HL-60/S4 treated with phorbol 12-myristate 13-acetate at 8.2 ng/mL for 4 days and 3 days (cell line): ENCODE measurements around the gene CCDC92B.
"Not testable (repeated sequence)": the region's sequence is repeated elsewhere in the genome, so short reads cannot be mapped to it uniquely, and the experiment has no call there.

Source experiments
- in situ Hi-C: fragments of 300-500 bp; cut with MboI; formaldehyde crosslinking; loops from 2 replicates; pipeline ENCODE4 v1.15.0; 2022; ENCODE audit warnings: low sequenced_read_pairs

The CCDC92B gene

DNA sequence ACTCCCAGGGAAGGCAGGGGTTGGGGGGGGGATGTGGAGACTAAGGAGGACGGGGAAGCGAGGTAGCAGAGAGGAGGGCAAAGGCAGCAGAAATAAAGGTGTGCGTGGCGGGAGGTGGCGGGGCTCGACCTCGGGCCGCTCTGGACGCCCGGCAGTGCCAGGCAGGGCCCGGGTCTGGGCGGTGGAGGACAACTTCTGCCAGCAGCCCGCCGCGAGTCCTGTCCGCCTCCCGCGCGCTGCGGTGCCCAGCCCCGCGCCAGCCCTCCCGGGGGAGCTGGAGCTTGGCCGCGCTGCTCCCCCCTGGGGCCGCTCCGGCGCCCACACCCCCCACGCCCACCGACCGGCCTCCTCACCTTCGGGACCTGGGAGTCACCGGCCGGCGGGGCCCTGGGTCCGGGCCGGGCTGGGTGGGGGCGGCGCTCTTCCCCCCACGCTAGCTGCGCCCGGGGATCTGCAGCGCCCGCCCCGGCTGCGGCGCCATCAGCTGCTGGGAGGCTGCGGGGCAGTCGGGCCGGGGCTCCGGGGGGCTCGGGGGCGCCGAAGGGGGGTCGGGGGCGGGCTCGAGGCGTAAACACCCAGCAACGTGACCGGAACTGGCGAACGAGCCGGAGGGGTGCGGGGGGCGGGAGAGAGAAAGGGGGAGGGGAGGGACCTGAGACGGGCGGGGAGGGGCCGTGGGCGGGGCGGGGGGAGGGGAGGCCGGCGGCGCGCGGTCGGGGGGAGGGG lies at the start of gene CCDC92B:
Gene CCDC92B, minus strand, starts transcription at position 595 of the 726 bp plus-strand sequence. CDS start 14,507 bp downstream, outside the sequence.
- in situ Hi-C loops: no loop called here

DNA sequence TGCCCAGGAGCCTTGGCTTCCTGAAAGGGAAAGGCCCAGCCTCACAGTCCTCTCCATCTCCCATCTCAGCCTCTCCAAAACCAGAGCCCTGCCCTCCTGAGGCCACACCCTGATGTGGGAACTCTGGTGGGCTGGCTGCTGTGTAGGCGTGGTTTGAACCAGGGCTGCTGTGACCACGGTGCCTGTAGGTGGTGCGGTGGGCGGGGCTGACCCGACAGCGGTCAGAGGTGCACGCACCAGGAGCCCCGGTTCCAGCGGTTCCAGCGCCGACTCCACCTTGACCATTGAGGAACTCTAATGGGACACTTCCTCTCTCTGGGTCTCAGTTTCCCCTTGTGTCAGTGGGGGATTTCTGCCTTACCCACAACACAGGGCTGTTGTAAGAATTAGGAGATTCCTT lies 49.2 kb upstream of the CCDC92B start:
- in situ Hi-C loops: no loop called here

- in situ Hi-C loops: no loop called here
Observed at GRCh38 chr17:2798188-2798587, 48.7 kb upstream of the CCDC92B start.

DNA sequence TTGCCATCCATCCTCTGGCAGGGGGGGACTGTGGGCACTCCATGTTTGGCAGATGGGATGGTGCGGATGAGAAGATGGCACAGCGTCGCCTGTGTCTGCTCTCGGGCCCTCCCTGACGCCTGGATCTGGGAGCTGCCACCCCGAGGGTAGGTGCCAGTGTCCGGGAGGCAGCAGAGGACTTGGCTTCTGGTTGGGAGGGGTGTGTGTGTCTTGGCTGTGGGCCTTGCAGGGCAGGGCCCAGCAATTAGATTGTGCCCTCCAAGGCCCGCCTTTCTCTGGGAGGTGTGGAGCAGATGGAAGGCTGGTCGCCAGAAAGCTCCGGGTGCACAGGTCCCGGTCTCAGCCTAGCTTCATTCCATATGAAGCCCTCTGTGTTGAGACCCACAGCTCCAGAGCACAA lies 48.2 kb upstream of the CCDC92B start:
- in situ Hi-C loops: no loop called here

DNA sequence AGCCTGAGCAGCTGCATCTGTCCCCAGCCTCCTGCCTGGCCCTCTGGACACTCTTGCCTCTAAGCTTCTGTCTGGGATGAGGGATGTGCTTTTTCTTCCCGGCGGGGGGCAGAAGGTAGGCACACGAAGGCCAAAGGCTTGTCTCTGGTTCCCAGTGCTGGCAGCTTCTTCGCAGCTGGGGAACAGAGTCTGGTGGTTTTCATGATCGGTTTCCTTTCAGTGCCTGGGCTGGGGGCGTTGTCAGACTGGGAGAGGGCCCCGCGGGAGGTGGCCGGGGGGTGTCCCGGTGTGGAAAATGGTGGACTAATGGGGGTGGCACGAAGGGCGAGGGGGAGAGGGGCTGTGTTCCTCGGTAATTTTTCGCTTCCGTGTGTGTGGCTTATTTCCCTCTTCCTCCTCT lies 47.8 kb upstream of the CCDC92B start:
- in situ Hi-C loops: no loop called here

GRCh38 chr17:2796164-2797125 lies 47.0 kb upstream of the CCDC92B start, which contains the start of gene RAP1GAP2:
TSS of gene RAP1GAP2 (plus strand) at chr17:2796438. CDS start at chr17:2796528, 90 bp downstream.
- in situ Hi-C loops: no loop called here

DNA sequence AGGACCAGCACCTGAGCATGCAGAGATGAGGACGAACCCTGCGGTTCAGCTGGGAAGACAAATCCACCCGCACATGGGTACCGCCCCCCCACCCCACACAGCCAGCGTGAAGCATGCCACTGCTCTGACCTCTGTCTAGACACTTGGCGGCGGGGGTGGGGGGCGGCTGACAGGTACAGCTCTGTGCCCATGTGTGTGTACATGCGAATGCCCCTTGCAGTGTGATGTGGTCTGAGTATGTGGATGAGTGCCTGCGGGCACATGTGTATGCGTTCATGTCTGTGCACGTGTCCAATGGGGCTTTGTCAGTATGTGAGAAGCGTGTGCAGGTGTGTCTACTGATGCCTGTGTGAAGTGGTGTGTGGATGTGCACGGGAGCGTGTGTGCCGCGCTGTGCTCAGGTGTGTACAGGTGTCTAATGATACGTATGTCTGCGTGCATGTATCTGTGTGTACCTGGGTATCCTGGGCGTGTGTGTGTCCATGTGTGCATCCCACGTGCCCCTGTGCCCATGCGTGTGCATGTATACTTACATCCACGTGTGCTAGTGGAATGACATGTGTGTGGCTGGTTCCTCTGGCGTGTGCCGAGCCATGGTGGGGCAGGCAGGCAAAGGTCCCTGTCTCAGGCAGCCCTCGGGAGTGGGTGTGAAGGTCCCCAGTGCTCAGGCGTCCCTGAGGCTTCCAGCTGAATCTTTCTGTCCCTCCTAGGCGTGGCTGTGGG lies 46.1 kb upstream of the CCDC92B start:
- in situ Hi-C loops: no loop called here

- in situ Hi-C loops: no loop called here
Observed at GRCh38 chr17:2794111-2794803, 44.8 kb upstream of the CCDC92B start.

DNA sequence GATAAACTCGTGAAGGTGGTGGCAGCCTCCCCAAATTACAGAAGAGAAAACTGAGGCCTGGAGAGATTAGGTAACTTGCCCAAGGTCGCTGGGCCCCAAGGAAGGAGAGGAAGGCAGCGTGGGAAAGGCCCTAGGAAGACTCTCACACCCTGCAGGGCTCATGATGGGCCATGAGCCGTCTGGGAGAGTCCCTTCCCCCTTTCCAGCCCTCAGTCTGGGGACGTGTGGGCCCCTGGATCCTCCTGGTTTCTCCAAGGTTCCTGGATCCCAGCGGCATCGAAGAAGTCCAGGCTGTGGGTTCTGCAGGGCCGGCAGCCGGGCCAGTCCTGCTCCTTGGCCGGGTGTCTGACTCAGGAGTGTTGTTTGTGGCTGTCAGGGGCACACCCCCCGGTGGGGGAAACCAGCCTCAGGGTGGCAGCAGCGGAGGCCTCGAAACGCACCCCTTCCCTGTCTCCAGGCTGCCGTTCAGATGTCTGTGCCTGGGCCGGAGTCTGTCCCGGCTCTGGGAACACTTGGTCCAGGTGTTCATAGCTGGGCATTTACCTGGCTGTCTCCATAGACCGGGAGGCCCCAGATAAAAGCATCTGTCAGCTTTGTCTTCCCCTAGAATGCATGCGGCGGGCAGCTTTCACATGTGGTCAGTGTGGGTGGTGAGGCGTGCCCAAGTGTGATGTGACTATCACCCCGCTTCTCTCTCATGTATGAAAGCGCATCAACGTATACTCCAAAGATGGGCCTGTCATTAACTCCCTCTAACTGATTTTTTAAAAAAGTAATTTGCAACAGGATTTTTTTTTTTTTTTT lies 43.1 kb upstream of the CCDC92B start:
- in situ Hi-C loops: no loop called here

DNA sequence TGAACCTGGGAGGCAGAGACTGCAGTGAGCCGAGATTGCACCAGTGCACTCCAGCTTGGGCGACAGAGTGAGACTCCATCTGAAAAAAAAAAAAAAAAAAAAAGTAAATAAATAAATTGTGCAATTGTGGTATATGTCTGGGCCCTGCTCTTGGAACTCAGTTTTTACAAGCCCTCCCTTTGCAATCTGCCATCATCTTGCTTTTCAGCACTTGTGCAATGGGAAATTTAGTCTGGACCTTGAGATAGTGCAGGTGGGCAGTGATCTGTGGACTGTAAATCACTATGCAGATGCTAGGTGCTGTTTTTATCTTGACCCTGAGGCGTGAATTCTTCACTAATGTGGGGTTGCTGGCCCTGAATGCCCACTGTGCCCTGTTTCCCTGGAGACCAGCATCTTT lies 40.2 kb upstream of the CCDC92B start:
- in situ Hi-C loops: no loop called here

- in situ Hi-C loops: no loop called here
Observed at GRCh38 chr17:2786176-2786881, 36.9 kb upstream of the CCDC92B start.

- in situ Hi-C loops: not testable (repeated sequence)
Observed at GRCh38 chr17:2785376-2785775, 35.9 kb upstream of the CCDC92B start.

- in situ Hi-C loops: no loop called here
Observed at GRCh38 chr17:2784864-2785263, 35.4 kb upstream of the CCDC92B start.

DNA sequence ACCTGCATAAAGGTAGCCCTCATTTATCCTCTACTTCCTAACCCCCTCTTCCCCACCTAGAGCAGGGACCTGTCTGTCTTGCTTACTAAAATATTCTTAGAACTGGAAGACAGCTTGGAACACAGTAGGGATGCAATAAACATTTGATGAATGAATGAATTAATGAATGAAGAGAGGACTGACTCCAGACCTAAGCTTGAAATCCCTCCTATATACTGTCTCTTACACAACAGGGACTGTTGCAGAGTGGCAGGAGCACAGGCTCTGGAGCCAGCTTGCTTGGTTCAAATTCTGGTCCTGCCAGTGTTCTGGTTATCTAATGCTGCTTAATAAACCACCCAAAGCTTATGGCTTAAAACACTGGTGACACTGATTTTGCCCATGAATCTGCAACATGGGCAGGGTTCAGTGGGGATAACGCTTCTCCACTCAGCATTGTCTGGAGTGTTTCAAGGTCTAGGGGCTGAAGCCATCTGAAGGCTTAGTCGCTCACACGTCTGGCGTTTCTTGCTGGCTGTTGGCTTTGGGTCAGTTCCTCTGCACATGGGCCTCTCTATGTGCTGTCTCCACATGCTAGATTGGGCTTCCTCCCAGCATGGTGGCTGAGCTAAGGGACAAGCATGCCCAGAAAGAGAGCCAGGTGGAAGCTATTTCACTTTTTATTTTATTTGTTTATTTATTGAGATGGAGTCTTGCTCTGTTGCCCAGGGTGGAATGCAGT lies 34.0 kb upstream of the CCDC92B start:
- in situ Hi-C loops: no loop called here

DNA sequence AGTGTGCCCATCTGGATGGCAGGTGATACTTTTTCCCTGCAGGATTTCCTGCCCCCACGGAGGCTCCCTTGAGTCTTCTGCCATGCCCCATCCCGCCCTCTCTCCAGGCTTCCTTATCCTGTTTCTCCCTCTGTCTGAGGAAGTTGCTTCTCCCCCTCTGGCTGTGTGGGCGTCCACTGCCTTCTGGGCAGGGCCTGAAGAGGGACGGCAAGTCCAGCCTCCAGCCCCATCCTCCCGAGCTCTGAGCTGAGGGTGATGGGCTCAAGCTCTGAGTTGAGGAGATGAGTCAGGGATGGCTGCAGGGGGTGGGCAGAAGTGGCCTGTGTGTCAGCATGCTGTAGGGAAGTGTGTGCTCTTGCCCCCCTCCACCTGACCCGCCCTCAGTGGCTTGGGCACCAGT lies 32.6 kb upstream of the CCDC92B start:
- in situ Hi-C loops: no loop called here

GRCh38 chr17:2781598-2781997 lies 32.1 kb upstream of the CCDC92B start:
- in situ Hi-C loops: not testable (repeated sequence)

GRCh38 chr17:2780931-2781454 lies 31.5 kb upstream of the CCDC92B start:
- in situ Hi-C loops: no loop called here

- in situ Hi-C loops: no loop called here
Observed at GRCh38 chr17:2780256-2780655, 30.8 kb upstream of the CCDC92B start.
